HG03571 (cell line): ENCODE data around the gene BCL3.
"Not testable (repeated sequence)": the region's sequence is repeated elsewhere in the genome, so short reads cannot be mapped to it uniquely, and the experiment has no call there.

ENCODE experiments used
- ATAC-seq: cut with Tn5 transposase; IDR thresholded peaks from one replicate; pipeline ENCODE4 v1.9.1; 2021; ENCODE audit not compliant: unreplicated experiment

Gene BCL3

GRCh38 chr19:44720396-44720795, 28.1 kb upstream of the BCL3 start:
- not testable (repeated sequence) for ATAC-seq

- no peak for ATAC-seq
Measured at GRCh38 chr19:44720945-44721344, 27.6 kb upstream of the BCL3 start.

- ATAC-seq = not testable (repeated sequence)
Measured at GRCh38 chr19:44721369-44721768, 27.1 kb upstream of the BCL3 start.

GRCh38 chr19:44722131-44723121, 26.1 kb upstream of the BCL3 start:
- no peak for ATAC-seq

GRCh38 chr19:44723299-44723951, 25.1 kb upstream of the BCL3 start:
- ATAC-seq = peak; percentile 8

GRCh38 chr19:44723952-44724319, 24.6 kb upstream of the BCL3 start:
- ATAC-seq = peak; percentile 46

- ATAC-seq = no peak
Measured at GRCh38 chr19:44725251-44725650, 23.3 kb upstream of the BCL3 start.

- ATAC-seq = no peak
Measured at GRCh38 chr19:44725684-44726083, 22.8 kb upstream of the BCL3 start.

- no peak for ATAC-seq
Measured at GRCh38 chr19:44726465-44726864, 22.0 kb upstream of the BCL3 start.

- ATAC-seq = no peak
Measured at GRCh38 chr19:44728178-44728577, 20.3 kb upstream of the BCL3 start.

- no peak for ATAC-seq
Measured at GRCh38 chr19:44729516-44730033, 18.9 kb upstream of the BCL3 start.

- no peak for ATAC-seq
Measured at GRCh38 chr19:44731081-44731480, 17.4 kb upstream of the BCL3 start.

GRCh38 chr19:44731622-44732021, 16.9 kb upstream of the BCL3 start:
- ATAC-seq = no peak

- ATAC-seq = no peak
Measured at GRCh38 chr19:44732235-44733014, 16.1 kb upstream of the BCL3 start.

- no peak for ATAC-seq
Measured at GRCh38 chr19:44734357-44734756, 14.2 kb upstream of the BCL3 start.

GRCh38 chr19:44735011-44735410, 13.5 kb upstream of the BCL3 start:
- no peak for ATAC-seq

- ATAC-seq = no peak
Measured at GRCh38 chr19:44737238-44738071, 11.1 kb upstream of the BCL3 start.

GRCh38 chr19:44738136-44738535, 10.4 kb upstream of the BCL3 start:
- ATAC-seq = no peak

- ATAC-seq = no peak
Measured at GRCh38 chr19:44738603-44739558, 9.6 kb upstream of the BCL3 start.
